ENCODE data around the gene CCDC34.

DNA sequence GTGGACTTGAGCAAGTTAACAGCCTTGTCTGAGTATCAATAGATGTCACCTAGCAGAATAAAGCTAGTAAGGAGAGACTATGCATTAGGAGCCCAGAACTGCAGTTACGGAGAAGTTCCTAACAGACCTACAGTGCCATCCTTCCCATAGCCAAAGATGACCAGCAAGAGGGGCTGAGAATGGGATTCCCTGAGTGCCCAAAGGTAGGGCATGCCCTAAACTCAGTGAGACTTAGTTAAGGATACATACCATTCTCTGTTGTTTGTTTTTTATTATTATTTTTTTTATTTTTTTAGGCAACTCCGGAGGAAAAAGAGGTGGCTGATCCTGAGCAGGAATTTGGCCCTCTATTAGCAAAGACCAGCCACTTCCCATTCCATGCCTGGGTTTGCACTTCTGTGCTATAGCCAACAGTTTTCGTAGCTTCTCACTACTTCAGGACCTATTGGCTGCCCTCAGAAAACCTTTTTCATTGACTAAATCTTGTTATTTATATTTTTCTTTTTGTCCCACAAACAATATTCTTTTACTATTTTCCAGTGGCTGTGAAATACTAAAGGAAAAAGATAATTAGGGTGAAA, 33.3 kb upstream of the CCDC34 start:
- TF ChIP-seq POLR2A (IDR thresholded peaks at IDR 0.05; ENCODE audit: low read length) (no peak), GATA1 (IDR thresholded peaks at IDR 0.05; ENCODE audit: low read depth, low read length) (no peak)

Measured in erythroblast (primary cell).